ENCODE data around the gene NUDT3.

NUDT3 gene

GRCh38 chr6:34321821-34322220 lies 70.6 kb downstream of the NUDT3 start:
- DNase-seq (ENCODE audit: low read depth in 2 of 2) = no peak
- no peak overlapping the region for H3K4me3 ChIP-seq (replicated peaks in 1 of 2; ENCODE audit: low read depth in 2 of 2, low read length in 2 of 2)
- TF ChIP-seq CTCF (IDR thresholded peaks at IDR 0.05; ENCODE audit: low read depth, low read length) = no peak

DNA sequence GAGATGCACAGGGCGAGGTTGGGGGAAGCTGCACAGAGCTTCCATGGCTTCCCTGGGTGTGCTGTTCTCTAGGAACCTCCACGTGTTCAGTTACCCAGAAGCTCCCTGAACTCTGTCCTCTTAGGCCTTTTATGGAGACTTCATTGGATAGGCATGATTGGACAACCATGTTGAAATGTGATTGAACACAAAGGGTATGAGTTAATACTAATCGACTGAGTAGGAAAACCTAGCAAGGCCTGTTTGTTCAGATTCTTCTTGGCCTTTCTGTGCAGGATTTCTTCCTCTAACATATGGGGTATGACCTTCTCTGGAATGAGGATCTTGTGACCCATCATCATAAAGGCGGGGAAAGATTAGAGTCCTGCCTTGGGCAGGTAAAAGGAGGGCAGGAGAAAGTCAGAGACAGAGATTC lies 73.0 kb downstream of the NUDT3 start:
- H3K4me3 ChIP-seq (replicated peaks in 1 of 2; ENCODE audit: low read depth in 2 of 2, low read length in 2 of 2) = no peak overlapping the region

GRCh38 chr6:34318499-34319470 lies 73.7 kb downstream of the NUDT3 start:
- DNase-seq (ENCODE audit: low read depth in 2 of 2) = no peak
- no peak for TF ChIP-seq CTCF (IDR thresholded peaks at IDR 0.05; ENCODE audit: low read depth, low read length)
- H3K4me3 ChIP-seq (replicated peaks in 1 of 2; ENCODE audit: low read depth in 2 of 2, low read length in 2 of 2) = no peak overlapping the region

More for the DNA sequence above, 73.0 kb downstream of the NUDT3 start:
- no peak for TF ChIP-seq CTCF (IDR thresholded peaks at IDR 0.05; ENCODE audit: low read depth, low read length)
- DNase-seq (ENCODE audit: low read depth in 2 of 2) = no peak

GRCh38 chr6:34317882-34318498 lies 74.5 kb downstream of the NUDT3 start:
- peak; percentile 23 to 62 for DNase-seq (ENCODE audit: low read depth in 2 of 2)
- no peak for TF ChIP-seq CTCF (IDR thresholded peaks at IDR 0.05; ENCODE audit: low read depth, low read length)
- H3K4me3 ChIP-seq (replicated peaks in 1 of 2; ENCODE audit: low read depth in 2 of 2, low read length in 2 of 2) = no peak overlapping the region

DNA sequence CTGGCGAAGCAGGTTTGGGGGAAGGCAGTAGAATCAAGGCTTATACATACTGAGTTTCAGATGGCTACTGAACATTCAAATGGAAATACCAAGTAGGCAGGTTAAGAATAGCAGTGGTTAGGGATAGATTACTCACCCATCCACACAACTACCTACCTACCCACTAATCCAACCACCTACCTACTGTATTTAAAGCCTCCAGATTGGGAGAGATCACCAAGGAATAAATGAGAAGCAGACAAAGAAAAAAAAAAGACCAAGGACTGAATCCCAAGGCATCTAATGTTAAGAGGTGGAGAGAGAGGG lies 75.3 kb downstream of the NUDT3 start:
- no peak for TF ChIP-seq CTCF (IDR thresholded peaks at IDR 0.05; ENCODE audit: low read depth, low read length)
- DNase-seq (ENCODE audit: low read depth in 2 of 2) = no peak

GRCh38 chr6:34316431-34317171 lies 75.9 kb downstream of the NUDT3 start:
- DNase-seq (ENCODE audit: low read depth in 2 of 2) = no peak
- TF ChIP-seq CTCF (IDR thresholded peaks at IDR 0.05; ENCODE audit: low read depth, low read length) = no peak
- no peak overlapping the region for H3K4me3 ChIP-seq (replicated peaks in 1 of 2; ENCODE audit: low read depth in 2 of 2, low read length in 2 of 2)

More for the DNA sequence above, 75.3 kb downstream of the NUDT3 start:
- H3K4me3 ChIP-seq (replicated peaks in 1 of 2; ENCODE audit: low read depth in 2 of 2, low read length in 2 of 2) = no peak overlapping the region
